RCC 7860 (cell line): ENCODE results near the gene MCM9.
"Not testable (repeated sequence)": the region's sequence is repeated elsewhere in the genome, so short reads cannot be mapped to it uniquely, and the experiment has no call there.

ENCODE experiments used
- DNase-seq: peaks from one replicate; pipeline ENCODE4 v3.0.0-alpha.2; 2015; ENCODE audit warnings: low spot score
- FAIRE-seq: peaks from 2 replicates; lab custom pipeline; 2012; peaks lifted over from hg19 to GRCh38; lab: Jason Lieb, UNC

The MCM9 gene

GRCh38 chr6:118775381-118775780, 159.6 kb downstream of the MCM9 start:
- no peak for DNase-seq
- no peak for FAIRE-seq

- DNase-seq (no peak), FAIRE-seq (no peak)
Measured at GRCh38 chr6:118774581-118774980, 160.4 kb downstream of the MCM9 start.

- no peak for FAIRE-seq
- no peak for DNase-seq
Measured at GRCh38 chr6:118772886-118773285, 162.1 kb downstream of the MCM9 start.

- no peak for DNase-seq
- no peak for FAIRE-seq
Measured at GRCh38 chr6:118771253-118771652, 163.7 kb downstream of the MCM9 start.

- no peak for DNase-seq
- no peak for FAIRE-seq
Measured at GRCh38 chr6:118770835-118771234, 164.1 kb downstream of the MCM9 start.

- no peak for FAIRE-seq
- no peak for DNase-seq
Measured at GRCh38 chr6:118770112-118770788, 164.7 kb downstream of the MCM9 start.

GRCh38 chr6:118768904-118769325, 166.0 kb downstream of the MCM9 start:
- FAIRE-seq (no peak), DNase-seq (no peak)

- no peak for DNase-seq
- no peak for FAIRE-seq
Measured at GRCh38 chr6:118768441-118768840, 166.5 kb downstream of the MCM9 start.

- not testable (repeated sequence) for FAIRE-seq, DNase-seq
Measured at GRCh38 chr6:118765316-118765715, 169.6 kb downstream of the MCM9 start.

GRCh38 chr6:118764766-118765165, 170.2 kb downstream of the MCM9 start:
- DNase-seq = no peak
- no peak for FAIRE-seq
